SK-N-MC (cell line): ENCODE results near the gene PTPRG.
A peak's percentile ranks its signal among the peaks of the same experiment; 100 is the strongest.

Source experiments
- EZH2 ChIP-seq: fragments of 200-600 bp; sonication (generic); IDR thresholded peaks from one replicate; pipeline ENCODE4 v1.6.1; 2017; ENCODE audit warnings: antibody characterized with exemption
- FOXP2 ChIP-seq: optimal IDR thresholded peaks from 2 replicates; pipeline ENCODE3; 2011; ENCODE audit warnings: mild to moderate bottlenecking, moderate library complexity; ENCODE audit not compliant: insufficient read depth; ENCODE audit errors: extremely low read length, control extremely low read depth
- POLR2AphosphoS5 ChIP-seq: IDR thresholded peaks from 2 replicates; pipeline ENCODE4 v1.6.1; 2012; ENCODE audit warnings: mild to moderate bottlenecking, low read depth, low read length, borderline replicate concordance

DNA sequence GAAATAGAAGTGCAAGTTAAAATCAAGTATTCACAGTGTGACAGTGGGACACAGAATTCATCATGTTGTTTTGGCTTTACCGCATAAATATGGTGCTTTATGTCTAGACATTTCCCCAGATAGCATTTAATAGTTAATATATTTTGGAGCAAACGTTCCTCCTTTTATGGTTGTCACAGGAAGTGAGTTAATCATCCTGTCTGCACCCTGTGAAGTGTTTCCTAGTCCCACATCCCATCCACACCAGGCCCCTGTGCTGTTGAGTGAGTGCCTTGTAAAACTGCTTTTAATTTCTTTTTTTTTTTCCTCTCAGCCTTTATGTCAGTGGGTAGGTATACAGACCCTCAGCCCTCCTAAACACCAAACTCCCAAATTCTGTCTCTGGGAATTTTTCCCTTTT is 418.3 kb downstream of the PTPRG start:
- no peak for TF ChIP-seq EZH2
- TF ChIP-seq POLR2AphosphoS5 = peak; percentile 56; the same call in 1 of the 2 replicates
- no peak for TF ChIP-seq FOXP2
